Activated CD4-positive, alpha-beta memory T cell treated with anti-CD3 and anti-CD28 coated beads, Interleukin-2, amount 10 ng/mL, durations not matched to agents 7 days and 5 days (primary cell): Measurements from ENCODE around the gene PRDX1. TPM values are rescaled to one million over a fixed set of nuclear protein-coding genes. Genes with fewer than 3 reads are reported as not detected.

ENCODE experiments used
- CTCF ChIA-PET: fragments of 350-600 bp; sonication (Branson Sonifier 250); formaldehyde crosslinking; loops from one replicate; lab custom pipeline; 2021; ENCODE audit warnings: antibody characterized with exemption, inconsistent platforms; lab: Charles Lee
- POLR2A ChIA-PET: fragments of 350-600 bp; sonication (Branson Sonifier 250); formaldehyde crosslinking; loops from one replicate; lab custom pipeline; 2021; ENCODE audit warnings: antibody characterized with exemption; lab: Charles Lee
- DNase-seq: peaks from one replicate; pipeline ENCODE4 v3.0.0-alpha.2; 2020
- H3K27ac Mint-ChIP-seq: one replicate; pipeline ENCODE4 v1.8.0; 2021; ENCODE audit warnings: mild to moderate bottlenecking, mixed read lengths
- H3K27me3 Mint-ChIP-seq: one replicate; pipeline ENCODE4 v1.8.0; 2021; ENCODE audit warnings: mixed read lengths
- H3K36me3 Mint-ChIP-seq: one replicate; pipeline ENCODE4 v1.8.0; 2021; ENCODE audit warnings: low read depth, mixed read lengths
- H3K4me1 Mint-ChIP-seq: one replicate; pipeline ENCODE4 v1.8.0; 2021; ENCODE audit warnings: mixed read lengths
- H3K4me3 Mint-ChIP-seq: one replicate; pipeline ENCODE4 v1.8.0; 2021; ENCODE audit warnings: mild to moderate bottlenecking, mixed read lengths
- H3K9me3 Mint-ChIP-seq: one replicate; pipeline ENCODE4 v1.8.0; 2021; ENCODE audit warnings: mixed read lengths
- total RNA-seq, 2 experiments: library from RNA; stranded (reverse); gene quantifications; one replicate each; pipeline ENCODE4 v1.2.3, GENCODE V29; 2021

The PRDX1 gene
- total RNA-seq, 2 experiments from 2014 or later, result 296 to 309 TPM

DNA sequence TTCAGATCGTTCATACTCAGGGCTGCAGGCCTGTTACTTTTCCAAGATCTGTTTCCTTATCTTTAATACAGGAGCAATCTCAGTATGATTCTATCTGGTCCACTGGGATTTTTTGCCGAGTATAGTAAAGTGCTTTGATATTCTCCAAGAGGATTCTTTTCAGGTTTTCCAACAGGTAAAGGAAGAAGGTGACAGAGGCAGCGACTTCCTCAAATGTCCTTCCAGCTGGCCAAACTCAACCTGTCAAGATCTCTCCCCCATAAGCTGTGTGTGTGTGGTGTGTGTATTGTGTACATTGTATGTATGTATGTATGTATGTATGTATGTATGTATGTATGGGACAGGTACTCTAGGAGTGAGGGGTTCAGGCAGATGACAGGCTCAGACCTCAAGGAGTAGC, 30.0 kb upstream of the PRDX1 start:
- ChIA-PET CTCF (interaction anchor here (0.9 to 2.5 kb wide), 10 partner anchors 15 to 152 kb away, joined by 3 to 23 read pairs (median 6); partner anchors contain the start of genes CCDC163, MMACHC and PRDX1), POLR2A (interaction anchor here (1.0 to 5.8 kb wide), 18 partner anchors 8 to 830 kb away, joined by 3 to 142 read pairs (median 8); partner anchors contain the start of genes CCDC163, MMACHC, MUTYH and NASP)
- DNase-seq, result no peak
- Mint-ChIP-seq H3K9me3 (no peaks in the 10 kb centered on the region), H3K27ac (peak overlapping the region; percentile 78), H3K4me3 (peak overlapping the region; percentile 93), H3K27me3 (peaks cover 3% of the 10 kb centered on the region), H3K36me3 (peaks cover 20% of the 10 kb centered on the region), H3K4me1 (peaks cover 29% of the 10 kb centered on the region)

DNA sequence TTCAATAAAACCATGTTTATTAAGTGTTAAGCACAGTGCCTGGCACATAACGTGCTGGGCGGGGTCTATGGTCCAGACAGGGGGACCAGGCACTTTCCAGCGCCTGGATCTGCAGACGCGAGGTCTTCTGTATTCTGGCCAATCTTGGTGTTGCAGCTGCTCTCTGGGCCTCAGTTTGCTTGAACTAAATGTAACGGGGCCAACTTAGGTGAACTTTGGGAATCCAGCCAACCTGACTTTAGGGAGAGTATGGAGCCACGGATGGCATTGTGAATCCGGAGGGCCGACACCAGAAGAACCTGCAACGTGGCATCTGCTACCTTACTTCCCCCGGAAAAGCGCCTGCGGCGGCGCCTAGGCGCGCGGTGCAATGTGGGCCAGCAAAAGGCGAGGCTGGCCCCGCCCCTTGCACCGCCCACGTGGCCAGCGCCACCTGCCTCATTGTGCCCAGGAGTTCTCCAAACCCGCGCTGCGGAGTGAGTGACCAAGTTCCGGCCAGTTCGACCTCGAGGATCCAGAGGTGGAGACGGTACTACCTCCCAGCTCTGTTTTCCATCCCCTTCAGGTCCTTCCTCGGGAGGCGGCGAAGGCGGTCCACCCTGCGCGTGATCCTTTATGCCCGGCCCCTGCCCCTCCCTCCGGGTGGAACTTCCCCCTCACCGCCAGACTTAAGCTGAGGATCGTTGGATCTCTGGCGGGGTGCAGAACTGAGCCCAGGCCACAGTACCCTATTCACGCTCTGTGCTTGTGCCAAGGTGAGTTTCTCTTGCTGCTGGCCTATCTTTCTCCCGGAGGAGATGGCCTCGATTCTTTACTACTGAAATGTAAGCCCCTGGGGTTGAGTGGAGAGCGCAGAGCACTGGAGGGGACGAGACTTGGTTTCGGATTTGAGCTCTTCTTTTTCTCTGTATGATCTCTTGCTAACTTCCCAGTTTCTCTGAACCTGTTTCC, 29.0 kb upstream of the PRDX1 start, which contains the start of gene AKR1A1:
AKR1A1 (plus strand) TSS at position 426 of the 951 bp plus-strand sequence. CDS start 10,969 bp downstream, outside the sequence.
- DNase-seq, result peak; percentile 91
- Mint-ChIP-seq H3K9me3 (no peaks in the 10 kb centered on the region), H3K4me3 (peak within 1 kb of the TSS; percentile 93), H3K36me3 (peaks cover 16% of the 10 kb centered on the region), H3K27me3 (peaks cover 3% of the 10 kb centered on the region), H3K27ac (peak within 1 kb of the TSS; percentile 78), H3K4me1 (peaks cover 28% of the 10 kb centered on the region)
- CTCF ChIA-PET, result interaction anchor here (0.6 to 2.5 kb wide), 13 partner anchors 14 to 153 kb away, joined by 3 to 23 read pairs (median 5); partner anchors contain the start of genes CCDC163, MMACHC and PRDX1
- POLR2A ChIA-PET, result interaction anchor here (0.7 to 5.8 kb wide), 26 partner anchors 9 to 829 kb away, joined by 3 to 142 read pairs (median 6); partner anchors contain the start of genes CCDC163, GPBP1L1, HECTD3 and MMACHC

- POLR2A ChIA-PET, result interaction anchor here (0.6 to 7.9 kb wide), 10 partner anchors 10 to 824 kb away, joined by 3 to 89 read pairs (median 5); partner anchors contain the start of genes MUTYH, NASP, PRDX1 and RNU5D-1
- peaks cover 43% of the 10 kb centered on the region for H3K4me1 Mint-ChIP-seq
- peaks cover 2% of the 10 kb centered on the region for H3K36me3 Mint-ChIP-seq
- H3K9me3 Mint-ChIP-seq, result no peaks in the 10 kb centered on the region
- no peak overlapping the region for H3K4me3 Mint-ChIP-seq
- CTCF ChIA-PET, result interaction anchor here (0.8 to 1.6 kb wide), 4 partner anchors 10 to 33 kb away, joined by 3 to 7 read pairs (median 4); partner anchors contain the start of gene PRDX1
- DNase-seq, result no peak
- peaks cover 9% of the 10 kb centered on the region for H3K27me3 Mint-ChIP-seq
- no peak overlapping the region for H3K27ac Mint-ChIP-seq
These were observed 24.0 kb upstream of the PRDX1 start for GRCh38 chr1:45545553-45546310.

DNA sequence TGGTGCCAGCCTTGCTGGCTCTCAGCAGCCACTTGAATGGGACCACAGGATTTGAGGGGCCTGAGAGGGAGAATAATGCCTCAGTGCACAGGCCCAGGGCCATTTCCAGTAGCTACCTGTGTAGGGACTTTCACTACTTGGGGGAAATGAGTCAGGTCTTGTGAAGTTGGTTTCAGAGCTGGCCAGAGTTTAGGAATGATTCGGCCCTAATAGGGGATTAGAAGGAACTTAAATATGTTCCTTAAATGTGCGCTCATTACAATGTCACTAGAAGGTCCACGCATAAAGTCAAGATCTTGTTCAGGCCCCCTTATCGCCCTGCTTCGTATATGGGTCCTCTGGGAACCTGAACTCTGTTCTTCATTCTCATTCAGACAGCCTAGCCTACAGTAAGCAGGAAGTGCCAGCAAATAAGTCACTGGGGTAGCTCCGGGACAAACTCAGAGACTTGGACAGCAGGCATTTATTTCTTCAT, 23.4 kb upstream of the PRDX1 start:
- H3K27me3 Mint-ChIP-seq, result peaks cover 9% of the 10 kb centered on the region
- CTCF ChIA-PET, result interaction anchor here (0.8 to 1.6 kb wide), 4 partner anchors 10 to 32 kb away, joined by 3 to 7 read pairs (median 4); partner anchors contain the start of gene PRDX1
- POLR2A ChIA-PET, result interaction anchor here (0.6 to 7.9 kb wide), 13 partner anchors 9 to 824 kb away, joined by 3 to 89 read pairs (median 5); partner anchors contain the start of genes MUTYH, NASP, PRDX1 and RNU5D-1
- H3K4me3 Mint-ChIP-seq, result no peak overlapping the region
- H3K27ac Mint-ChIP-seq, result no peak overlapping the region
- H3K4me1 Mint-ChIP-seq, result peaks cover 37% of the 10 kb centered on the region
- H3K36me3 Mint-ChIP-seq, result no peaks in the 10 kb centered on the region
- no peak for DNase-seq
- no peaks in the 10 kb centered on the region for H3K9me3 Mint-ChIP-seq

- Mint-ChIP-seq H3K4me3 (no peak overlapping the region), H3K4me1 (peaks cover 37% of the 10 kb centered on the region), H3K36me3 (no peaks in the 10 kb centered on the region), H3K9me3 (no peaks in the 10 kb centered on the region), H3K27me3 (peaks cover 9% of the 10 kb centered on the region), H3K27ac (no peak overlapping the region)
- ChIA-PET CTCF (interaction anchor here (0.6 to 1.6 kb wide), 4 partner anchors 9 to 530 kb away, joined by 3 to 7 read pairs (median 4); no protein-coding TSS in a partner anchor), POLR2A (interaction anchor here (0.8 to 7.9 kb wide), 13 partner anchors 9 to 823 kb away, joined by 3 to 89 read pairs (median 5); partner anchors contain the start of genes MUTYH, NASP, PRDX1 and RNU5D-1)
- no peak for DNase-seq
These were observed 22.8 kb upstream of the PRDX1 start for GRCh38 chr1:45544530-45544929.

- peak; percentile 75 for DNase-seq
- Mint-ChIP-seq H3K4me1 (peaks cover 34% of the 10 kb centered on the region), H3K27ac (peak overlapping the region; percentile 26), H3K9me3 (no peaks in the 10 kb centered on the region), H3K4me3 (peak overlapping the region; percentile 14), H3K36me3 (no peaks in the 10 kb centered on the region), H3K27me3 (peaks cover 9% of the 10 kb centered on the region)
- ChIA-PET POLR2A (interaction anchor here (0.6 to 7.9 kb wide), 10 partner anchors 9 to 813 kb away, joined by 3 to 89 read pairs (median 5); partner anchors contain the start of genes MUTYH, NASP, PRDX1 and RNU5D-1), CTCF (interaction anchor here (0.6 to 1.8 kb wide), 5 partner anchors 20 to 529 kb away, joined by 3 to 7 read pairs (median 3); partner anchors contain the start of gene PRDX1)
These were observed 22.1 kb upstream of the PRDX1 start for GRCh38 chr1:45543581-45544417.

DNA sequence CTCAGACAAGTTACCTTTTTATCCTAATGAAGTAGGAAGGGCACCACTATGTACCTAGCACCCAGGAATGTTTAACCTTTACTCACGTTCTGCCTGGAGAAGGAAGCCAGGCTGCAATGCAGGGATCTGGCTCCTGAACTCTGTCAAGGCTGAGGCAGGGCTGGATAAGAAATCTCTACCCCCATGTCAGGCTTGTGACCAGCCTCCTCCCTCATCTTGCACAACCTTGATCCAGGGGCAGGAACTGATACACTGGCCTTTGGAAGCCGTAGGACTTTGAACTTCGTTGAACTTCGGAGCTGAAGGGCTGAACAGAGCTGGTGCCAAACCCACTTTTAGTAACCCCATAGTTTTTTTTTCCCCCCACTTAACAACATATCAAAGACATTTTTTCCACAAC, 20.9 kb upstream of the PRDX1 start:
- H3K4me3 Mint-ChIP-seq, result no peak overlapping the region

DNA sequence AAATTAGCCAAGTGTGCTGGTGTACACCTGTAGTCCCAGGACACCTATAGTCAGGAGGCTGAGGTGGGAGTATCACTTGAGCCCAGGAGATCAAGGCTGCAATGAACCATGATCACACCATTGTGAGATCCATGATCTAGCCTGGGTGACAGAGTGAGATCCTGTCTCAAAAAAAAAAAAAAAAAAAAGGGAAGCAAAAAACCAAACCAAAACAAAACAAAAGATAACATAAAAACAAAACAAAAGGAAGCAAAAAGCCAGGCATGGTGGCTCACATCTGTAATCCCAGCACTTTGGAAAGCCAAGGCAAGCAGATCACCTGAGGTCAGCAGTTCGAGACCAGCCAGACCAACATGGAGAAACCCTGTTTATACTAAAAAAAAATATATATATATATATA, 19.5 kb upstream of the PRDX1 start:
- Mint-ChIP-seq H3K27me3 (peaks cover 6% of the 10 kb centered on the region), H3K9me3 (no peaks in the 10 kb centered on the region), H3K27ac (no peak overlapping the region), H3K4me3 (no peak overlapping the region), H3K36me3 (no peaks in the 10 kb centered on the region), H3K4me1 (peaks cover 45% of the 10 kb centered on the region)
- ChIA-PET CTCF (no interaction called here), POLR2A (interaction anchor here (2.0 to 2.9 kb wide), 2 partner anchors 9 to 20 kb away, joined by 12 to 17 read pairs; partner anchors contain the start of genes AKR1A1 and PRDX1)
- no peak for DNase-seq

More for the DNA sequence above, 20.9 kb upstream of the PRDX1 start:
- peaks cover 34% of the 10 kb centered on the region for H3K4me1 Mint-ChIP-seq
- H3K9me3 Mint-ChIP-seq, result no peaks in the 10 kb centered on the region
- H3K27me3 Mint-ChIP-seq, result peaks cover 9% of the 10 kb centered on the region
- no peaks in the 10 kb centered on the region for H3K36me3 Mint-ChIP-seq
- CTCF ChIA-PET, result interaction anchor here (0.9 to 1.8 kb wide), 2 partner anchors 21 to 30 kb away, joined by 3 to 5 read pairs; partner anchors contain the start of gene PRDX1
- H3K27ac Mint-ChIP-seq, result no peak overlapping the region
- POLR2A ChIA-PET, result interaction anchor here (2.0 to 7.9 kb wide), 2 partner anchors 8 to 21 kb away, joined by 12 to 89 read pairs; partner anchors contain the start of genes AKR1A1 and PRDX1
- DNase-seq, result no peak

DNA sequence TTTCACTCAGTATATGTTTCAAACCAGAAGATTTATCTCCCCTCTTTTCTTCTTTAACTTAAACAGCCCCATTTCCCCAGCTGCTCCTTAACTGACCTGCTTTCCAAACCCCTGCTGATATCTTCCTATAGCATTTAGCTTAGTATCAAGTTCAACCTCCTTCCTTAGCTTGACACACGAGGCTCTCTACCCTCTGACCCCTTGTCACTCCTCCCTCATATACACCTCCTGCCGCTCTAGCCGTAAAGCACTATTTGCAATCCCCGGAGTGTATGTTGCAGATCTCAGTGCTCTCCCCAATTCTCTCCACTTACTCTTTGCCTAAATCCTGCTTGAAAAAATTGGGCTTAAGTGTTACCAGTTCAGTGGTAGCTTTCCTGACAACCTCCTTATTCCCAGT, 15.2 kb upstream of the PRDX1 start:
- no peak overlapping the region for H3K4me3 Mint-ChIP-seq
- peaks cover 3% of the 10 kb centered on the region for H3K27me3 Mint-ChIP-seq
- no peak for DNase-seq
- POLR2A ChIA-PET, result interaction anchor here (1.0 to 5.6 kb wide), 6 partner anchors 8 to 33 kb away, joined by 4 to 63 read pairs (median 6); partner anchors contain the start of genes AKR1A1 and PRDX1
- H3K4me1 Mint-ChIP-seq, result peaks cover 19% of the 10 kb centered on the region
- H3K36me3 Mint-ChIP-seq, result no peaks in the 10 kb centered on the region
- H3K9me3 Mint-ChIP-seq, result no peaks in the 10 kb centered on the region
- H3K27ac Mint-ChIP-seq, result no peak overlapping the region
- CTCF ChIA-PET, result interaction anchor here (0.7 to 1.7 kb wide), 4 partner anchors 14 to 34 kb away, joined by 3 to 7 read pairs (median 4); partner anchors contain the start of genes AKR1A1 and PRDX1

GRCh38 chr1:45535988-45536766, 14.5 kb upstream of the PRDX1 start:
- Mint-ChIP-seq H3K36me3 (no peaks in the 10 kb centered on the region), H3K27ac (no peak overlapping the region), H3K27me3 (peaks cover 3% of the 10 kb centered on the region), H3K4me1 (peaks cover 21% of the 10 kb centered on the region), H3K4me3 (no peak overlapping the region), H3K9me3 (no peaks in the 10 kb centered on the region)
- no peak for DNase-seq
- ChIA-PET POLR2A (interaction anchor here (1.0 to 5.6 kb wide), 6 partner anchors 9 to 34 kb away, joined by 4 to 63 read pairs (median 6); partner anchors contain the start of genes AKR1A1 and PRDX1), CTCF (interaction anchor here (0.7 to 1.7 kb wide), 5 partner anchors 9 to 34 kb away, joined by 3 to 7 read pairs (median 4); partner anchors contain the start of genes AKR1A1 and PRDX1)
